WTC11 (cell line): ENCODE results near the gene SLC4A9. TPM values are rescaled to one million over a fixed set of nuclear protein-coding genes. Genes with fewer than 3 reads are reported as not detected.

Experiments used
- ATAC-seq: fragments of 200-7000 bp; cut with Tn5 transposase; 2 replicates; pipeline ENCODE4 v1.10.0; 2021; ENCODE audit warnings: mild to moderate bottlenecking, moderate library complexity
- CTCF ChIA-PET: fragments of 300-600 bp; sonication (Branson Sonifier 250); formaldehyde crosslinking; loops from one replicate; lab custom pipeline; 2021; ENCODE audit warnings: antibody characterized with exemption; lab: Charles Lee
- POLR2A ChIA-PET: fragments of 350-600 bp; sonication (Branson Sonifier 250); formaldehyde crosslinking; loops from one replicate; lab custom pipeline; 2021; ENCODE audit warnings: antibody characterized with exemption; lab: Charles Lee
- DNase-seq: peaks from one replicate; pipeline ENCODE4 v3.0.0; 2021; ENCODE audit warnings: low spot score
- H3K27ac Mint-ChIP-seq: 2 replicates; pipeline ENCODE4 v1.8.0; 2021; ENCODE audit warnings: mixed read lengths
- H3K27me3 Mint-ChIP-seq: 2 replicates; pipeline ENCODE4 v1.8.0; 2021; ENCODE audit warnings: low read depth, mild to moderate bottlenecking, moderate library complexity, mixed read lengths
- H3K36me3 Mint-ChIP-seq: 2 replicates; pipeline ENCODE4 v1.8.0; 2021; ENCODE audit warnings: mixed read lengths
- H3K4me1 Mint-ChIP-seq: 2 replicates; pipeline ENCODE4 v1.8.0; 2022; ENCODE audit warnings: mixed read lengths
- H3K4me3 Mint-ChIP-seq: 2 replicates; pipeline ENCODE4 v1.8.0; 2021; ENCODE audit warnings: mild to moderate bottlenecking, moderate library complexity, mixed read lengths
- H3K9me3 Mint-ChIP-seq: 2 replicates; pipeline ENCODE4 v1.8.0; 2021; ENCODE audit warnings: mixed read lengths
- AFF4 ChIP-seq: sonication (generic); formaldehyde crosslinking; IDR thresholded peaks from 2 replicates; pipeline ENCODE4 v1.8.1; 2023; ENCODE audit warnings: mild to moderate bottlenecking, missing genetic modification reagents, borderline replicate concordance
- ARID4B ChIP-seq: sonication (generic); formaldehyde crosslinking; IDR thresholded peaks from 2 replicates; pipeline ENCODE4 v1.8.0; 2023; ENCODE audit warnings: missing genetic modification reagents, mild to moderate bottlenecking, borderline replicate concordance
- ATF1 ChIP-seq: sonication (generic); formaldehyde crosslinking; IDR thresholded peaks from 2 replicates; pipeline ENCODE4 v1.8.1; 2023; ENCODE audit warnings: mild to moderate bottlenecking, moderate library complexity, missing genetic modification reagents
- CBFB ChIP-seq: sonication (generic); formaldehyde crosslinking; IDR thresholded peaks from 2 replicates; pipeline ENCODE4 v1.8.1; 2022; ENCODE audit warnings: mild to moderate bottlenecking, low read depth, missing genetic modification reagents
- CREB1 ChIP-seq: sonication (generic); formaldehyde crosslinking; IDR thresholded peaks from 2 replicates; pipeline ENCODE4 v1.8.0; 2023; ENCODE audit warnings: mild to moderate bottlenecking, missing genetic modification reagents
- HMGA2 ChIP-seq: fragments of 250-450 bp; sonication (Bioruptor Pico); IDR thresholded peaks from 2 replicates; pipeline ENCODE4 v1.4.0; 2021; ENCODE audit warnings: mild to moderate bottlenecking, moderate library complexity
- MLX ChIP-seq: sonication (generic); formaldehyde crosslinking; IDR thresholded peaks from 2 replicates; pipeline ENCODE4 v1.8.1; 2023; ENCODE audit warnings: mild to moderate bottlenecking, missing genetic modification reagents, moderate library complexity
- NFYB ChIP-seq: sonication (generic); formaldehyde crosslinking; conservative IDR thresholded peaks from 2 replicates; pipeline ENCODE4 v1.8.0; 2022; ENCODE audit warnings: low read depth, missing genetic modification reagents
- NR1H2 ChIP-seq: sonication (generic); formaldehyde crosslinking; IDR thresholded peaks from 2 replicates; pipeline ENCODE4 v1.9.0; 2021; ENCODE audit warnings: mild to moderate bottlenecking, moderate library complexity, missing genetic modification reagents
- RELA ChIP-seq: sonication (generic); formaldehyde crosslinking; IDR thresholded peaks from 2 replicates; pipeline ENCODE4 v1.8.1; 2022; ENCODE audit warnings: missing genetic modification reagents, mild to moderate bottlenecking, borderline replicate concordance
- TEAD1 ChIP-seq: sonication (generic); formaldehyde crosslinking; IDR thresholded peaks from 2 replicates; pipeline ENCODE4 v1.8.0; 2022; ENCODE audit warnings: mild to moderate bottlenecking, missing genetic modification reagents
- TP53 ChIP-seq: sonication (generic); formaldehyde crosslinking; IDR thresholded peaks from 2 replicates; pipeline ENCODE4 v1.8.1; 2023; ENCODE audit warnings: mild to moderate bottlenecking, missing genetic modification reagents
- USF2 ChIP-seq: sonication (generic); formaldehyde crosslinking; IDR thresholded peaks from 2 replicates; pipeline ENCODE4 v1.8.1; 2023; ENCODE audit warnings: mild to moderate bottlenecking, missing genetic modification reagents, moderate library complexity
- ZNF138 ChIP-seq: sonication (generic); formaldehyde crosslinking; conservative IDR thresholded peaks from 2 replicates; pipeline ENCODE4 v1.8.1; 2022; ENCODE audit warnings: mild to moderate bottlenecking, moderate library complexity, missing genetic modification reagents
- ZNF219 ChIP-seq: sonication (generic); formaldehyde crosslinking; IDR thresholded peaks from 2 replicates; pipeline ENCODE4 v1.8.0; 2023; ENCODE audit warnings: missing genetic modification reagents, mild to moderate bottlenecking, borderline replicate concordance
- ZNF317 ChIP-seq: sonication (generic); formaldehyde crosslinking; IDR thresholded peaks from 2 replicates; pipeline ENCODE4 v1.8.1; 2023; ENCODE audit warnings: low read depth, mild to moderate bottlenecking, moderate library complexity, missing genetic modification reagents, borderline replicate concordance
- ZNF416 ChIP-seq: fragments of 250-450 bp; sonication (Bioruptor Pico); IDR thresholded peaks from 2 replicates; pipeline ENCODE4 v1.9.0; 2021; ENCODE audit warnings: mild to moderate bottlenecking, inconsistent platforms
- ZSCAN18 ChIP-seq: fragments of 250-450 bp; sonication (Bioruptor Pico); IDR thresholded peaks from 2 replicates; pipeline ENCODE4 v2.1.2; 2022; ENCODE audit warnings: mild to moderate bottlenecking, moderate library complexity
- total RNA-seq: library from RNA; stranded (reverse); gene quantifications from 3 replicates; pipeline ENCODE4 v1.2.3, GENCODE V29; 2021

Gene SLC4A9
- total RNA-seq, 1 experiment from 2014 or later = 0.37 TPM

- peaks cover 4% of the 10 kb centered on the region for H3K4me1 Mint-ChIP-seq
- H3K4me3 Mint-ChIP-seq = no peak overlapping the region
- H3K27me3 Mint-ChIP-seq = no peaks in the 10 kb centered on the region; the same call in 1 of the 2 replicates
- ATAC-seq (no peak), DNase-seq (no peak)
- TF ChIP-seq ZSCAN18 (CRISPR knock-in tag) (no peak), ZNF219 (no peak), ATF1 (CRISPR knock-in tag) (no peak), HMGA2 (CRISPR knock-in tag) (no peak), RELA (CRISPR knock-in tag) (no peak), NFYB (CRISPR knock-in tag) (no peak), TEAD1 (CRISPR knock-in tag) (no peak), ARID4B (CRISPR knock-in tag) (no peak), MLX (no peak), TP53 (CRISPR knock-in tag) (no peak), NR1H2 (CRISPR knock-in tag) (no peak), AFF4 (CRISPR knock-in tag) (no peak), ZNF317 (no peak), ZNF138 (no peak), CBFB (no peak), CREB1 (CRISPR knock-in tag) (no peak), USF2 (CRISPR knock-in tag) (no peak), ZNF416 (CRISPR knock-in tag) (no peak)
- ChIA-PET CTCF (interaction anchor here (0.6 to 3.3 kb wide), 18 partner anchors 9 to 352 kb away, joined by 3 to 53 read pairs (median 7); partner anchors contain the start of genes ANKHD1, EIF4EBP3, HBEGF and IK), POLR2A (no interaction called here)
- no peak overlapping the region for H3K27ac Mint-ChIP-seq
- no peaks in the 10 kb centered on the region for H3K9me3 Mint-ChIP-seq
- H3K36me3 Mint-ChIP-seq = no peaks in the 10 kb centered on the region
Measured at GRCh38 chr5:140371356-140372151, 11.6 kb downstream of the SLC4A9 start.
